Measurements from ENCODE around the gene ATP6V0A4.

The ATP6V0A4 gene

DNA sequence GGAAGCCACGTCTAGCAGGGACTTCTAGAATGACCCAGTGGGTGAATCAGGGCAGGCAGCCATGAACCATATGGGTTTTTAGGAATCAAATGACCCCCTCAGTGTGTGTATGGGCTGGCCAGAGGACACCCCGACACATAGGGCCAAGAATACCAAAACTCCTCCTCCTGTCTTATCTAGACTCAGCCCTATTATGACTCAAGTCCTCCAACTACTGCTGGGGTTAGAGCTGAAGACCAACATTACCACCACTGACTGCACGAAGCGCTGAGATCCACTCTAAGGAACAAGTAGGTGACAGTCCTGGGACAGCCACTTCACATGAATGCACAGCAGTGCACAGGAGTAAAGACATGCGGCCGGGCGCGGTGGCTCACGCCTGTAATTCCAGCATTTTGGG is 85.3 kb downstream of the ATP6V0A4 start:
- ChIA-PET POLR2A (no interaction called here), CTCF (no interaction called here)
- TF ChIP-seq FOXK2 (IDR thresholded peaks at IDR 0.05) (no peak), SP1 (IDR thresholded peaks at IDR 0.05) (no peak), L3MBTL2 (conservative IDR thresholded peaks at IDR 0.05) (no peak)
- no peak for DNase-seq (ENCODE audit: extremely low spot score)

DNA sequence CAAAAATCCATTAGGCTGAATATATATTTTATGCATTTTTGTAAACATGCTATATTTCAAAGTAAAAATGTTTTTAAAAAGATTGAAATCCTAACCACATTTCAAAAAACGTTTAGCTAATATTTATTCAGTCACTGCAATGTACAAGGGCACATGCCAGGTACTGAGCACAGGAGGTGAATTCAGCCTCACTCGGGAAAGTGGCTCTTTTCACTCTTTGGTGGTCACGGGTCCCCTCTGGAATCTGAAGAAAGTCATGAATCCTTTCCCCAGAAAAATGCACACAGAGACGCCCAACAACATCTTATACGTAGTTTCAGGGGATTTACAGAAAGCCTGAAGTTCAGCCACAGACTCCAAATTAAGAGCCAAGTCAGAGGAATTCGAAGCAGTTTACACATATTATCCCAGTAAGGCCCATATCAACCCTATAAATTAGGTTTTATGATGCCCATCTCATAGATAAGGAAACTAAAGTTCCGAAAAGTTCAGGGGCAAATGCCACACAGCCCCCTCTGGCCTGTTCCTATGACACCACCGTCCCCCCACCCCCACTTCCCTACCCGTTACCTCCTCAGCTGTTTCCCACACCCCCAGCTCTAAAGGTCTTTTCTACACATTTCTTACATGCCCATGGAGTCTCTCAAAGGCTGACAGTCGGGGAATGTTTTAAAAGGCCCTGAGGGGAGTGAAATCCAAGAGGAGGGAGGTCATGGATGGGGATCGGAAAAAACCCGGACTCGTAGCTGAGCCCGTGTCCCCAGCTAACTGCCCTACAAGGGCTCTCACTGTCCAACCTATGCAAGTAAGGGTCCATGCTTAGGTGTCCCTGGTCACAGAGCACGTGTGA is 87.2 kb downstream of the ATP6V0A4 start:
- TF ChIP-seq TARDBP (IDR thresholded peaks at IDR 0.05) (no peak), NFRKB (IDR thresholded peaks at IDR 0.05) (no peak), PKNOX1 (IDR thresholded peaks at IDR 0.05) (no peak), FOXK2 (IDR thresholded peaks at IDR 0.05) (no peak), FOXM1 (IDR thresholded peaks at IDR 0.05; ENCODE audit: borderline replicate concordance) (no peak), HDGF (IDR thresholded peaks at IDR 0.05; ENCODE audit: borderline replicate concordance) (no peak), SUZ12 (IDR thresholded peaks at IDR 0.05) (no peak), FOXA1 (IDR thresholded peaks at IDR 0.05) (no peak), ARNT (IDR thresholded peaks at IDR 0.05) (no peak), BHLHE40 (IDR thresholded peaks at IDR 0.05; ENCODE audit: borderline replicate concordance) (no peak), ZNF384 (IDR thresholded peaks at IDR 0.05) (no peak), SP1 (IDR thresholded peaks at IDR 0.05) (no peak), ELF4 (IDR thresholded peaks at IDR 0.05) (no peak), LEF1 (IDR thresholded peaks at IDR 0.05; ENCODE audit: borderline replicate concordance) (no peak), L3MBTL2 (conservative IDR thresholded peaks at IDR 0.05) (no peak)
- CTCF ChIA-PET: no interaction called here
- DNase-seq (ENCODE audit: extremely low spot score): no peak
- POLR2A ChIA-PET: no interaction called here

- ChIA-PET CTCF (interaction anchor here (0.6 to 0.7 kb wide), 2 partner anchors 17 to 31 kb away, joined by 4 to 7 read pairs; no protein-coding TSS in a partner anchor), POLR2A (interaction anchor here (1.3 kb wide), 1 partner anchor 17 kb away, joined by 6 read pairs; no protein-coding TSS in a partner anchor)
- no peak for DNase-seq (ENCODE audit: extremely low spot score)
- TF ChIP-seq BHLHE40 (IDR thresholded peaks at IDR 0.05; ENCODE audit: borderline replicate concordance) (no peak), PKNOX1 (IDR thresholded peaks at IDR 0.05) (no peak), SUZ12 (IDR thresholded peaks at IDR 0.05) (no peak), TARDBP (IDR thresholded peaks at IDR 0.05) (no peak), FOXK2 (IDR thresholded peaks at IDR 0.05) (no peak), SP1 (IDR thresholded peaks at IDR 0.05) (no peak), ZNF384 (IDR thresholded peaks at IDR 0.05) (no peak), ELF4 (IDR thresholded peaks at IDR 0.05) (no peak), NFRKB (IDR thresholded peaks at IDR 0.05) (no peak), ARNT (IDR thresholded peaks at IDR 0.05) (no peak), FOXM1 (IDR thresholded peaks at IDR 0.05; ENCODE audit: borderline replicate concordance) (no peak)
Measured at GRCh38 chr7:138705167-138705566, 92.8 kb downstream of the ATP6V0A4 start.

DNA sequence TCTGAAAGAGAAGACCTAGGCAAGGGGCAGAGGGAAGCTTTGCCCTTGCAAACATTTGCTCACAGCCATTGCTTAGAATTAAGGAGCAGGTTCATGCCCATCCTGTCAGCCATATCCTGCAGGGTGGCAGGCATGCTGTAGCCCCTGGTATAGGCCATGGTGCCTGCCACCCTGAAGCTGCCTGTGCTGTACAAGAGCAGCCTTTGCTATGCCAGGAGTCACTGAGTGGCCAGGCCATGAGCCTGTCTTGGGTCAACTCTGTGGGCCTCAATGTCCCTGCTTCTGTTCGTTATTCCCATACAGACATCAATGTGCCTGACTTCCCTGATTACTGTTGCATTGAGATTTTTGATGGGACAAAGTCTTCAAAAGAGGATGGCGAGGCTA is 96.5 kb downstream of the ATP6V0A4 start:
- TF ChIP-seq L3MBTL2 (conservative IDR thresholded peaks at IDR 0.05) (no peak), SP1 (IDR thresholded peaks at IDR 0.05) (no peak), CTBP1 (IDR thresholded peaks at IDR 0.05; ENCODE audit: borderline replicate concordance) (no peak), ELF4 (IDR thresholded peaks at IDR 0.05) (no peak), BHLHE40 (IDR thresholded peaks at IDR 0.05; ENCODE audit: borderline replicate concordance) (no peak), TARDBP (IDR thresholded peaks at IDR 0.05) (no peak), SUZ12 (IDR thresholded peaks at IDR 0.05) (no peak), FOXK2 (IDR thresholded peaks at IDR 0.05) (no peak), FOXM1 (IDR thresholded peaks at IDR 0.05; ENCODE audit: borderline replicate concordance) (no peak)
- POLR2A ChIA-PET: no interaction called here
- CTCF ChIA-PET: no interaction called here
- DNase-seq (ENCODE audit: extremely low spot score): no peak

DNA sequence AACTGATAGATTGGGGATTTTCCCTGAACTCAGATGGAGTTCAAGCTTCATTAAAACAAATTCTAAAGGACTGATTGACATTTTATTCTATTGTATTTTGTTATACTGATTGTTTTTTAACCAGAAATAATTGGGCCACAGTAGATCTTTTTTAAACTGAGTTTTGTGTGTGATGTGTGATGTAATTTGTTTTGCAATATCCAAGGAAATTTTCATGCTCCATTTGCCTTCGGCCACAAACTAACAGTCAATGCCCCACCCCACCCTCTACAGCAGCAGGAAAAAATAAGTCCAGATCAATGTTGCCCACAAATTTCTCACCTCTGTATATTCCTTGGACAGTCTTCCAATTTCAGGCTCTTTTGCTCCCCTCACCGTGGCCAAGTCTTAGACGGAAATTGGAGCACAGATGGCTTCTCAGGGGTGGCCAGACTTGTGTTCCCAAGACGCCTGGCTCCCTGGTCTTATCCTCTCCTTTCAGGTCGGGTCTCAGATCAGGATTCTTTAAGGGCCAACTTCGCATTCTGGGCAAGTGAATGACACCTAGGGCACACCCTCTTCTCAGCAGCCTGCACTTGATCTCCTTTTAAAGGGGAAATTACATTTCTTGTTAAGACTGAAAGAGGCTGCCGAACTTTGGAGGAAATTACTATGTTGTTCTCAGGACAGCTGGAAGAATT is 97.0 kb downstream of the ATP6V0A4 start, which contains the start of gene SVOPL:
Gene SVOPL, minus strand, starts transcription at position 506 of the 680 bp plus-strand sequence. CDS start 22,317 bp downstream, outside the sequence.
- no peak for DNase-seq (ENCODE audit: extremely low spot score)

More for the DNA sequence above, 97.0 kb downstream of the ATP6V0A4 start, which contains the start of gene SVOPL:
- no peak for TF ChIP-seq SP1 (IDR thresholded peaks at IDR 0.05)
- TF ChIP-seq FOXA1 (IDR thresholded peaks at IDR 0.05): no peak
- TF ChIP-seq PKNOX1 (IDR thresholded peaks at IDR 0.05): no peak
- no peak for TF ChIP-seq NFRKB (IDR thresholded peaks at IDR 0.05)
- TF ChIP-seq L3MBTL2 (conservative IDR thresholded peaks at IDR 0.05): no peak
- no peak for TF ChIP-seq ZNF384 (IDR thresholded peaks at IDR 0.05)
- TF ChIP-seq LEF1 (IDR thresholded peaks at IDR 0.05; ENCODE audit: borderline replicate concordance): no peak
- no peak for TF ChIP-seq BHLHE40 (IDR thresholded peaks at IDR 0.05; ENCODE audit: borderline replicate concordance)
- no peak for TF ChIP-seq ELF4 (IDR thresholded peaks at IDR 0.05)
- TF ChIP-seq ARNT (IDR thresholded peaks at IDR 0.05): no peak
- ChIA-PET CTCF (no interaction called here), POLR2A (no interaction called here)
